ENCODE results near the gene SPESP1.

DNA sequence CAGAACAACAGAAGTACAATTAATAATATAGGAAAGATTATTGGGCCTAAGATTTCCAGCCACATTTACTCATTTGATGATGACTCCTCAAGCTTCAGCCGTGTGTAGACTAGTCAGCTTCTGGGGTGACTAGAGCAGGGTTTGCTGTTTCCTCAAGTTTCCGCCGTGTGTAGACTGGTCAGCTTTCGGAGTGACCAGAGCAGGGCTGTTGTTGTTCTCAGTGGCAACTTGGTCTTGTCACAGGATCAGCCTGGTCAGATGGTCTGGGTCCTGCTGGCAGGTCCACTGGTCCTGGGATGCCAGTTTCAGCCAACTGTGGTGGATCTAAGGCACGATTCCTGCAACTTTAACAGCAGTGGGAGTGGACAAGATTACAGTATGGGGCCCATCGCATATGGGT is 62.4 kb downstream of the SPESP1 start:
- TF ChIP-seq, protein P1, sequence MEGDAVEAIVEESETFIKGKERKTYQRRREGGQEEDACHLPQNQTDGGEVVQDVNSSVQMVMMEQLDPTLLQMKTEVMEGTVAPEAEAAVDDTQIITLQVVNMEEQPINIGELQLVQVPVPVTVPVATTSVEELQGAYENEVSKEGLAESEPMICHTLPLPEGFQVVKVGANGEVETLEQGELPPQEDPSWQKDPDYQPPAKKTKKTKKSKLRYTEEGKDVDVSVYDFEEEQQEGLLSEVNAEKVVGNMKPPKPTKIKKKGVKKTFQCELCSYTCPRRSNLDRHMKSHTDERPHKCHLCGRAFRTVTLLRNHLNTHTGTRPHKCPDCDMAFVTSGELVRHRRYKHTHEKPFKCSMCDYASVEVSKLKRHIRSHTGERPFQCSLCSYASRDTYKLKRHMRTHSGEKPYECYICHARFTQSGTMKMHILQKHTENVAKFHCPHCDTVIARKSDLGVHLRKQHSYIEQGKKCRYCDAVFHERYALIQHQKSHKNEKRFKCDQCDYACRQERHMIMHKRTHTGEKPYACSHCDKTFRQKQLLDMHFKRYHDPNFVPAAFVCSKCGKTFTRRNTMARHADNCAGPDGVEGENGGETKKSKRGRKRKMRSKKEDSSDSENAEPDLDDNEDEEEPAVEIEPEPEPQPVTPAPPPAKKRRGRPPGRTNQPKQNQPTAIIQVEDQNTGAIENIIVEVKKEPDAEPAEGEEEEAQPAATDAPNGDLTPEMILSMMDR (IDR thresholded peaks at IDR 0.05), result no peak
- TF ChIP-seq POLR2A (IDR thresholded peaks at IDR 0.05) (no peak), POLR2AphosphoS5 (IDR thresholded peaks at IDR 0.05) (no peak)

Measured in prostate gland (tissue), 2 donors.